Stimulated activated CD4-positive, alpha-beta T cell treated with anti-CD3 and anti-CD28 coated beads, Interleukin-4, amount 100 ng/mL, for 1 hour (primary cell): ENCODE data around the gene ZNF222.

Source experiments
- DNase-seq: peaks from one replicate; pipeline ENCODE4 v3.0.0-alpha.2; 2020

The ZNF222 gene

GRCh38 chr19:44025217-44025936, at the start of gene ZNF222:
ZNF222 (plus strand) TSS chr19:44025379; CDS start chr19:44025437, 58 bp downstream.
- DNase-seq = peak; percentile 70

- DNase-seq = no peak
These were observed 48.4 kb upstream of the ZNF222 start for GRCh38 chr19:43976732-43977131.

DNA sequence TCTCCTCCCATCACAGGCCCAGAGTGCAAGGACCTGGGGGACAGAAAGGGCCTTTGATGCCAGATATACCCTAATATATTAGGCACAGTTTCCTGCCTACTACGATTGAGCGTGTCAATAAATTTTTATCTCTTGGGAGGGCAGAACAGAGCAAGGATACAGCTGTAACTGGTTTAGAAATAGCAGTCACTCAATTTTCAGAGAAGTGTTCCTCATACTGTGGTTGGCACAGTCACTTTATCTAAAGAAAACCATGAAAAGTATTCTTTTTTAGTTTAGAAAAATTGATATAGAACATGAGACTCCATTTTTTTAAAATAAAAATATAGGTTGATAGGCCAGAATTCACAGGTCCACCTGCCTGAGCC, 41.7 kb upstream of the ZNF222 start:
- DNase-seq = no peak

DNA sequence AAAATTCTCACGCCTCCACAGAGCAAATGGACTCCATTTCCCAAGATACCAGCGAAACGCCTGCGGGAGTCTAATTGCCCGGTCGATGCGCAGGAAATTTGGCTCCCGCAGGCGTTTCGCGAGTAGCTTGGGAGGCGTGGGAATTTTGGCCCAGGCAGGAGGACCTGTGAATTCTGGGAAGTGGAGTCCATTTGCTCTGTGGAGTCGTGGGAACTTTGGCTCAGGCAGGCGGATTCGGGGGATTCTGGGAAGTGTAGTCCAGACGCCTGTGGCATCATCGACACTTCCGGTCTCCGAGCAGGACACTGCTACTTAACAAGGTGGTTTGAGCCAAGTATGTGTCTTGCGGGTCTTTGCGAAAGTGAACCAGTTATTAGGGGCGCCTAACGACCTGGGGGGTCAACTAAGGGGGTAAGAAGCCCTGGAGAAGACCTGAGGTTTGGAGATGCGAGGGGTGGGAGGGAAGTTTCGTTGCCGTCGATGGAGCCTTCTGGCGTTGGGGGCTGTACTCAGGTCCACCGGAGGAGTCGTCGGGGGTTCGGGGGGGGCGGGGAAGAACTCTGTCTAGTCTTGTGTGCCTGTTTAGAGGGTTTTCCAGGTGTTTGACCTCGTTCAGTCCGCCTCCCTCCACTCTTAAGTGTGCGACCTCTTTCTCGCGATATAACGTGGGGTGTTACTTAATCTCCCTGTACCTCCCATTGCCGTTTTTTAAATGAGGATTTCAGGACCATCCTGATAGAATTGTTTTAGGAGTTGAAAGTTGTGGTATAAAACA, 41.1 kb upstream of the ZNF222 start, which contains the start of gene ZNF155:
Gene ZNF155, plus strand, starts transcription at position 277 of the 775 bp plus-strand sequence. CDS start 4,356 bp downstream, outside the sequence.
- peak; percentile 62 for DNase-seq

- DNase-seq = no peak
These were observed 40.5 kb upstream of the ZNF222 start for GRCh38 chr19:43984687-43985000.

DNA sequence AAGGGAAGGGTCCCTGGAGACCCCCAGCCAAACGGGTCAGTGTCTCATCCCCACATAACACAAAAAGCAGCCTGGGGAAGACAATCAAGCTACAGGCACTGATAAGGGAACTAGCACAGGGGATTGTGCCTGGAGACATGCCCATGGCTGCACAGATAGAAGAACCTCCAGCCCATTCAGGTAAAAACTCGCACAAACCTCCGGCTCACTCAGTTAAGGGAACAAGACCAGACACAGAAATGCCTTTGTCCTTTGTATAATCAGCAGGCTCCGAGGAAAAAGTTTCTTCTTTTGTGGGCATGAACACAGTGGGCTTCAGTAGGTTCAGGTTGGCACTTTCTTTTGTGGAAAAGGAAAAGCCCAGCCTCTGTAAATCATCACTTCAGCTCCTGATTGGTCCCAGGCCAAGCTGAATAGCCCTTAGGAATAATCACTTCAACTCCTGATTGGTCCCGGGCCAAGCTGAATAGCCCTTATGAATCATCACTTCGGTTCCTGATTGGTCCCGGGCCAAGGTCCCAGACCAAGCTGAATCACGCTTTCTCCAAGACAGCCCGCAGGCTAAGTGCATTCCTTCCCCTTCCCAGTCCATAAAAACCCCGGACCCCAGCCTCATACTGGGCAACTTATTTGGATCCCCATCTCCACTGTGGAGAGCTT, 27.4 kb upstream of the ZNF222 start:
- DNase-seq = no peak

- no peak for DNase-seq
These were observed 23.0 kb upstream of the ZNF222 start for GRCh38 chr19:44002212-44002565.

DNA sequence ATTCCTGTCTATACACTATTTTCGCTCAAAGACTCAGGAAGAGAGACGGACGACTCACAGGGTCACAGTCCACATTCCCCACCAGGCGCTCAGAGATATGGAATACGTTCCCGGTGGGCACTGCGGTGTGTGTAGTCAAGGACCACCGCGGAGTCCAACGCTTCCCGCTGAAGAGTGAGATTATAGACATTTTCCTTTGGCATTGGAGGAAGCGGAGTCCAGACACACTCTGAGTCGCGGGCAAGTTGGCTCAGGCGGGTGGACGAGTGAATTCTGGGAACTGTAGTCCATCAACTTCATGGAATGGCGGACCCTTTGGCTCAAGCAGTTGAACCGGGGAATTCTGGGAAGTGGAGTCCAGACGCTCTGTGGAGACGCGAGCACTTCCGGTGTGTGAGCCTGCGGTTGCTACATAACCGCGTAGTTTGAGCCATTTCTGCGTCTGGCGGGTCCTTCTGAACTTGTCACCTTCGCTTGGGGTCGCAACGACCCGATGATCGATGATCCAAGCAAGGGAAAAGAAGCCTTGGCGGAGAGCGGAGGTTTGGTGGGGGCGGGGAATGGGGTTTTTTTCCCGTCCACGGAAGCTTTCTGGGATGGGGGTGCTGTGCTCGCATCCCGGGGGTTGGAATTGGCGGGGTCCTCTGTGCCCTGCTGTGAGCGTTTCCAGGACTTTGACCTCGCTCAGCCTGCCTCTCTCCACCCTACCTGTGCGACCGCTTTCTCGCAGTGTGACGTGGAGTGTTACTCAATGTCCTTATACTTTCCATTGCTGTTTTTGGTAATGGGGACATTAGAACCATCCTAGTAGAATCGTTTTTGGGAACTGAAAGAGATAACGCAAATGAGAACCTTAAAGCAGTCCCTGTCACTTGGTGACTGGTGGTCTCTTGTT, 22.4 kb upstream of the ZNF222 start, which contains the start of gene ZNF230:
Gene ZNF230, plus strand, starts transcription at position 392 of the 895 bp plus-strand sequence. CDS start 4,122 bp downstream, outside the sequence.
- peak; percentile 73 for DNase-seq

- DNase-seq = no peak
These were observed 21.6 kb upstream of the ZNF222 start for GRCh38 chr19:44003461-44004009.

DNA sequence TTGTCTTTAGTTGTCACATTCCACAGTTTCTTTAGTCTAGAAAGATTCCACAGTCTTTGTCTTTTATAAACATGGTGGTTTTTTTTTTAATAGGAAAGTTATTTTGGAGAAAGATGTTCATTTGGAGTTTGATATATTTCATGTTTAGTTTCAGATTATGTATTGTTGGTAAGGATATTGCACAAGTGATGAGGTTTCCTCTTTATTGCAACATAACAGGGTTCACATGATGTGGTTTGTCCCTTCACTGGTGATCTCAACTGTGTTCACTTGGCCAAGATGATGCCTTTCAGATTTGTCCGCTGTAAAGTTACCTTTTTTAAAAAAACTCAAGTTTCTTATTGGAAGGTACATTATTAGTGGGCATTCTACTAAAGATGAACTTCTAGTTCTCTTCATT, 19.2 kb upstream of the ZNF222 start:
- DNase-seq = no peak

DNA sequence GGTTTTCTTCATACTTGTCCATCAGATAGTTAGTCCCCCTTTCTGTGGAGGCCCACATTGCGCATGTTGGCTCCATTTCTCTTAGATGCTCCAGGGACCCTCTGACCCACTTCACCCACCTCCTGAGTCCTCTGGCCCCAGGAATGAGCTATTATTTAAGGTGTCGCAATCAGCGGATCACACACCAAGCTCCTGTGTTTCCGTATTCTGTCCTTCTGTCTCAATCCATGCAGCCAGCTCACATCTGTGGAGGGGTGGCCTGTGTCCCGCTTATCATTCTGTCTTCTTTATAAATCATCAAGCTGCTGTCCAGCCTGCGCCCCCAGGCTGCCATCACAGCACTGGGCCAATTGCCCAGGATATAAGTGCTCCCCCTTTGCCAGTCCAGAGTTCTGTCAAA, 17.7 kb upstream of the ZNF222 start:
- no peak for DNase-seq

DNA sequence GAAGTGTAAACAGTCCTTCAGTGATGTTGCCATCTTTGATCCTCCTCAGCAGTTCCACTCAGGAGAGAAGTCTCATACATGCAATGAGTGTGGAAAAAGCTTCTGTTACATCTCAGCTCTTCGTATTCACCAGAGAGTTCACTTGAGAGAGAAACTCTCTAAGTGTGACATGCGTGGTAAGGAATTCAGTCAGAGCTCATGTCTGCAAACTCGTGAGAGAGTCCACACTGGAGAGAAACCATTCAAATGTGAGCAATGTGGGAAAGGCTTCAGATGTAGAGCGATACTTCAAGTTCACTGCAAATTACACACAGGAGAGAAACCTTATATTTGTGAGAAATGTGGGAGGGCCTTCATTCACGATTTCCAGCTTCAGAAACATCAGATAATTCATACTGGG, 14.7 kb upstream of the ZNF222 start:
- DNase-seq = no peak

DNA sequence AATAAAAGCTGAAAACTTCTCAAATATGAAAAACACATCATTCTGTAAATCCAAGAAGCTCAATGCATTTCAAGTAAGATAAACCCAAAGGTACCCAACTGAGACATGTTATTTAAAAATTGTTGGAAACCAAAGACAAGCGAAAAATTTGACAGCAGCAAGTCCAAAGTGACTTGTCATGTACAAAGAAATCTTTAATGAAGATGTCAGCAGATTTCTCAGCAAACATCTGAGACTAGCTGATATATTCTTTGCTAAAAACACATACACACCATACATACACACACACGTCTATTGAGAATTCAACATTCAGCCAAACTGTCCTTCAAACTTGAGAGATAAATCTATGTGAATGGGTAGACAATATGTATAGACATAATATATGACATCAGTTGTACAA, 5.7 kb upstream of the ZNF222 start:
- DNase-seq = no peak

- DNase-seq = no peak
These were observed 4.0 kb upstream of the ZNF222 start for GRCh38 chr19:44021221-44021620.

GRCh38 chr19:44024900-44025216, 321 bp upstream of the ZNF222 start:
- DNase-seq = no peak

DNA sequence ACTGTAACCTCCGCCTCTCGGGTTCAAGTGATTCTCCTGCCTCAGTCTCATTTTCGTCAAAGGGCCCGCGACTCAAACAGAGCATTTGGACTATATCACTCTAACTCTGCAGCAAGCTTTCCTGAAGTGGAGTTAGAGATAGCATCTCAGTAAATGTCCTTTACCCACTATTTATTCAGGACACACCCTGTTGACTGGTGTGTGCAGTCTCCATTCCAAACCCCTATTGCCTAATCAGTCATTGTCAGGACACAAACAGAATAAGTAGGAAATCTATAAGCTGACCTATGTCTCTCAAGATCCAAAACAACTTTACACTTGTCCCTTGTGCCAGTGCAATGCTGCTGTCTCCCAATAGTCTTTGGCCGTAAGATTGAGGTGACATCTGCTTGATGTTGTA, 1.4 kb downstream of the ZNF222 start:
- no peak for DNase-seq

- no peak for DNase-seq
These were observed 6.9 kb downstream of the ZNF222 start for GRCh38 chr19:44032001-44032610.

- no peak for DNase-seq
These were observed 17.0 kb downstream of the ZNF222 start for GRCh38 chr19:44042147-44042546.

DNA sequence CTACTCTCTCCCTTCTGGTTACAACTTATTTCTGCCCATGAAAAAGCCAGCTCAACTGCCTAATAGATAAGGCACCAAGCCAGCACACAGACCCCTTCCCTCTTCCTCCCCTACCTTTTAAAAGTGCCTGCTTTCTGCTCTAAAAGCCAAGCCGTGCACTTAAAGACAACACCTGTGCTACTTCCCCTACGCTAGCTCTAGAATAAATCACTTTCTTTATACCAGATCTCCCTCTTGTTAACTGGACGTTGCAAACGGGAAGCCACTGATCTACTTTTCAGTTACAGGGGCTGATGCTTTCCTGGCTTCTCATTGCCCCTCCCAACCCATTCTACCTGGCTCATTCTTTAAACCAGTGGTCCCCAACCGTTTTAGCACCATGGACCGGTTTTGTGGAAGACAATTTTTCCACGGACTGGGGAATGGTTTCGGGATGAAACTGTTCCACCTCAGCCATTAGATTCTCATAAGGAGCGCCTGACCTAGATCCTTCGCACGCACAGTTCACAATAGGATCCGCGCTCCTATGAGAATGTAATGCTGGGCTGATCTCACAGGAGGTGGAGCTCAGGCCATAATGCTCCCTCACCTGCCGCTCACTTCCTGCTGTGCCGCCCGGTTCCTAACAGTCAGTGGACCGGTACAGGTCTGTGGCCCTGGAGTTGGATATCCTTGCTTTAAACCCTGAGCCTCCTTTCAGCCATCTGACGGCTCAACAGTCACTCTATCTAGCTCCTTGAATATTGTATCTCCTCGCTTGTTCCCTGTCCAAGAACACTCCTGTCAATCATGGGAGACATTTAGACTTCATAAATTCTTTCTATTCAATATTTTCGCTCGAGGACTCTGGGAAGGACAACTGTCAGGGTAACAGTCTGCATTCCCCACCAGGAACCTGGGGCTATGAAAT, 25.8 kb downstream of the ZNF222 start:
- peak; percentile 21 for DNase-seq

- DNase-seq = peak; percentile 76
These were observed 26.6 kb downstream of the ZNF222 start, which contains the start of gene ZNF223 for GRCh38 chr19:44051650-44052402. ZNF223 (plus strand) TSS chr19:44052036; CDS start chr19:44055177, 3,141 bp downstream.
